Measurements from ENCODE around the gene HMGA1.
A peak's percentile ranks its signal among the peaks of the same experiment; 100 is the strongest.

Gene HMGA1, protein sequence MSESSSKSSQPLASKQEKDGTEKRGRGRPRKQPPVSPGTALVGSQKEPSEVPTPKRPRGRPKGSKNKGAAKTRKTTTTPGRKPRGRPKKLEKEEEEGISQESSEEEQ

DNA sequence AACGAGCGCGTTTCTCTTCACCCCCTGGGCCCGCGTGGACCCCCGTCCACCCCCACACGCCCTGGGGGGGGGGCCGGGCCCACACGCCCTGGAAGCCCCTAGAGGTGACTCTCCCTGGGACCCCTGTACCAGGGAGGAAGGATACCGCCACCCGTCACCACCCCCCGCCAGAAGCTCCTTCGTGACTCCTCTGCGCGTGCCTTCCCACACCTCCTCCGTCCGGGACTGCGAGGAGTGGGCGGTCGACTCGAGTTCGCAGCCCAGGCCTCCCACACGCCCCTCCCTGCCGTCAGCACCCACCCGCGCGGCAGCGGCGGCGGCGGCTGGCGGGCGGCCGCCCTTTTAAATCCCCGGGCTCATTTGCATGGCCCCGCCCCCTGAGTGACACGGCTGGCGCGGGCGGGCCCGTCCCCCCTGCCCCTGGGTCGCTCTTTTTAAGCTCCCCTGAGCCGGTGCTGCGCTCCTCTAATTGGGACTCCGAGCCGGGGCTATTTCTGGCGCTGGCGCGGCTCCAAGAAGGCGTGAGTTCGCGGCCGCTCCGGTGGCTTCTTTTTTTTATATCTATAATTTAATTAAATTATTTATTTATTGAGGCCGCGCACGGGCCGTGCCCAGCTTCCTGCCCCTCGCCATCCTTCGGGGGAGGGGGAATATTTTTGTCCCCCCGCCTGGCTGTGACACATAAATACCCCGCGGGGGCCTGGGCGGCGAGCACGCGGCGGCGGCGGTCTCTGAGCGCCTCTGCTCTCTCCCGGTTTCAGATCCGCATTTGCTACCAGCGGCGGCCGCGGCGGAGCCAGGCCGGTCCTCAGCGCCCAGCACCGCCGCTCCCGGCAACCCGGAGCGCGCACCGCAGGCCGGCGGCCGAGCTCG is at the start of gene HMGA1:
TSS of gene HMGA1 (plus strand) at position 431 of the 873 bp plus-strand sequence. CDS start 3,908 bp downstream, outside the sequence.
- peak within 1 kb of the TSS; percentile 72 for H3K4me3 ChIP-seq (ENCODE audit: low read depth, low read length)
- peak; percentile 96 for DNase-seq (ENCODE audit: low read depth)
- TF ChIP-seq, protein P1, sequence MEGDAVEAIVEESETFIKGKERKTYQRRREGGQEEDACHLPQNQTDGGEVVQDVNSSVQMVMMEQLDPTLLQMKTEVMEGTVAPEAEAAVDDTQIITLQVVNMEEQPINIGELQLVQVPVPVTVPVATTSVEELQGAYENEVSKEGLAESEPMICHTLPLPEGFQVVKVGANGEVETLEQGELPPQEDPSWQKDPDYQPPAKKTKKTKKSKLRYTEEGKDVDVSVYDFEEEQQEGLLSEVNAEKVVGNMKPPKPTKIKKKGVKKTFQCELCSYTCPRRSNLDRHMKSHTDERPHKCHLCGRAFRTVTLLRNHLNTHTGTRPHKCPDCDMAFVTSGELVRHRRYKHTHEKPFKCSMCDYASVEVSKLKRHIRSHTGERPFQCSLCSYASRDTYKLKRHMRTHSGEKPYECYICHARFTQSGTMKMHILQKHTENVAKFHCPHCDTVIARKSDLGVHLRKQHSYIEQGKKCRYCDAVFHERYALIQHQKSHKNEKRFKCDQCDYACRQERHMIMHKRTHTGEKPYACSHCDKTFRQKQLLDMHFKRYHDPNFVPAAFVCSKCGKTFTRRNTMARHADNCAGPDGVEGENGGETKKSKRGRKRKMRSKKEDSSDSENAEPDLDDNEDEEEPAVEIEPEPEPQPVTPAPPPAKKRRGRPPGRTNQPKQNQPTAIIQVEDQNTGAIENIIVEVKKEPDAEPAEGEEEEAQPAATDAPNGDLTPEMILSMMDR (IDR thresholded peaks at IDR 0.05; ENCODE audit: low read depth, low read length) = no peak
- TF ChIP-seq POLR2A (IDR thresholded peaks at IDR 0.05; ENCODE audit: extremely low read depth, insufficient read length) = peak; percentile 66
- peak; percentile 13; the same call in 1 of the 2 replicates for TF ChIP-seq MYC (IDR thresholded peaks at IDR 0.05; ENCODE audit: low read depth, low read length)
- TF ChIP-seq, protein P2, sequence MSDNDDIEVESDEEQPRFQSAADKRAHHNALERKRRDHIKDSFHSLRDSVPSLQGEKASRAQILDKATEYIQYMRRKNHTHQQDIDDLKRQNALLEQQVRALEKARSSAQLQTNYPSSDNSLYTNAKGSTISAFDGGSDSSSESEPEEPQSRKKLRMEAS (IDR thresholded peaks at IDR 0.05; ENCODE audit: low read depth, low read length) = no peak; the same call in 1 of the 2 replicates

DNA sequence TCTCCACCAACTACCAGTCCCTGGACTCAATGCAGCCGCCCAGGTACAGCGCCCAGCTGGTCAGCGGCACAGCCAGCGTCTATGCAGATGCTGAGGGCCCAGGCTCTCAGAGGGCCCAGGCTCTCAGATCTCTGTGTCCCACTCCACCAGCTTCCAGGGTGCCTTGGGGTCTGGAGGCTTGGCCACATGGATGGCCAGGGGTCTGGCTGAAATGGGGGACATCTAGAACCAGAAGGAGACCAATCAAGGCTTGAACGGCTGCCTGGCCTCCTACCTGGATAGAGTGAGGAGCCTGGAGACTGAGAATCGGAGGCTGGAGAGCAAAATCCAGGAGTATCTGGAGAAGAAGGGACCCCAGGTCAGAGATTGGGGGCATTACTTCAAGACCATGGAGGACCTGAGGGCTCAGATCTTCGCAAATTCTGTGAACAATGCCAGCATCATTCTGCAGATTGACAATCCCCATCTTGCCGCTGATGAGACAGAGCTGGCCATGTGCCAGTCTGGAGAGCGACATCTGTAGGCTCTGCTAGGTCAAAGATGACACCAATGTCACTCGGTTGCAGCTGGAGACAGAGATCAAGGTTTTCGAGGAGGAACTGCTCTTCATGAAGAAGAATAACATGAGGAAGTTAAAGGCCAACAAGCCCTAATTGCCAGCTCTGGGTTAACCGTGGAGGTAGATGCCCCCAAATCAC is 46.7 kb upstream of the HMGA1 start:
- H3K4me3 ChIP-seq (ENCODE audit: low read depth, low read length) = no peak overlapping the region
- TF ChIP-seq, protein P2 (IDR thresholded peaks at IDR 0.05; ENCODE audit: low read depth, low read length) = no peak
- TF ChIP-seq MYC (IDR thresholded peaks at IDR 0.05; ENCODE audit: low read depth, low read length) = no peak
- TF ChIP-seq, protein P1 (IDR thresholded peaks at IDR 0.05; ENCODE audit: low read depth, low read length) = peak; percentile 5
- peak; percentile 78 for DNase-seq (ENCODE audit: low read depth)

DNA sequence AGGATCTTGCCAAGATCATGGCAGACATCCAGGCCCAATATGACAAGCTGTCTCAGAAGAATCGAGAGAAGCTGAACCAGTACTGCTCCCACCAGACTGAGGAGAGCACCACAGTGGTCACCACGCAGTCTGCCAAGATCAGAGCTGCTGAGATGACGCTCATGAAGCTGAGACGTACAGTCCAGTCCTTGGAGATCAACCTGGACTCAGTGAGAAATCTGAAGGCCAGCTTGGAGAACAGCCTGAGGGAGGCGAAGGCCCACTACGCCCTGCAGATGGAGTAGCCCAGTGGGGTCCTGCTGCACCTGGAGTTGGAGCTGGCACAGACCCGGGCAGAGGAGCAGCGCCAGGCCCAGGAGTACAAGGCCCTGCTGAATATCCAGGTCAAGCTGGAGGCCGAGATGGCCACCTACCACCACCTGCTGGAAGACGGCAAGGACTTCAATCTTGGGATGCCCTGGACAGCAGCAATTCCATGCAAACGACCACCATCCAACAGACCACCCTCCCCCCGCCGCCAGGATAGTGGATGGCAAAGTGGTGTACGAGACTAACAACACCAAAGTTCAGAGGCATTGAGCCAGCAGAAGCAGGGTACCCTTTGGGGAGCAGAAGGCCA is 46.1 kb upstream of the HMGA1 start:
- no peak for DNase-seq (ENCODE audit: low read depth)
- TF ChIP-seq POLR2A (IDR thresholded peaks at IDR 0.05; ENCODE audit: extremely low read depth, insufficient read length) = no peak
- no peak for TF ChIP-seq MYC (IDR thresholded peaks at IDR 0.05; ENCODE audit: low read depth, low read length)
- TF ChIP-seq, protein P2 (IDR thresholded peaks at IDR 0.05; ENCODE audit: low read depth, low read length) = no peak
- TF ChIP-seq, protein P1 (IDR thresholded peaks at IDR 0.05; ENCODE audit: low read depth, low read length) = no peak
- H3K4me3 ChIP-seq (ENCODE audit: low read depth, low read length) = no peak overlapping the region

DNA sequence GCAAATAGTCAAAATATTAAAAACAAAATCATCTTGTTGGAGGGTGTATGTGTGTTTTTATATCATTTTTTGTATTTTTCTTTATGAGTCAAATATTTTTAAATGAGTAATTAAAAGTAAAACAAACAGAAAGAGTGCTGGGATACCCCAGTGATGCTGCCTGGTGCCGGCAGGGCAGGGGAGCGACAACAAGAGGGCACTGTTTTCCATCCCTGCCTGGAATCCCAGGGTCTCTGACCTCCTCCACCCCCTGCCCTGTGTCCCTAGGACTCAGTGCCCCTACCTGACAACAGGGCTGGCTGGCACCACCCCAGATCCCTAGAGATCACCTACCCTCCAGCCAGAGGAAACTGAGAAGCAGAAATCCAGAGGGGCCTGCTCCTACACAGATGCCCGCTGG is 41.9 kb upstream of the HMGA1 start:
- no peak overlapping the region for H3K4me3 ChIP-seq (ENCODE audit: low read depth, low read length)
- no peak for DNase-seq (ENCODE audit: low read depth)
- TF ChIP-seq, protein P1 (IDR thresholded peaks at IDR 0.05; ENCODE audit: low read depth, low read length) = peak; percentile 15
- no peak for TF ChIP-seq MYC (IDR thresholded peaks at IDR 0.05; ENCODE audit: low read depth, low read length)

DNA sequence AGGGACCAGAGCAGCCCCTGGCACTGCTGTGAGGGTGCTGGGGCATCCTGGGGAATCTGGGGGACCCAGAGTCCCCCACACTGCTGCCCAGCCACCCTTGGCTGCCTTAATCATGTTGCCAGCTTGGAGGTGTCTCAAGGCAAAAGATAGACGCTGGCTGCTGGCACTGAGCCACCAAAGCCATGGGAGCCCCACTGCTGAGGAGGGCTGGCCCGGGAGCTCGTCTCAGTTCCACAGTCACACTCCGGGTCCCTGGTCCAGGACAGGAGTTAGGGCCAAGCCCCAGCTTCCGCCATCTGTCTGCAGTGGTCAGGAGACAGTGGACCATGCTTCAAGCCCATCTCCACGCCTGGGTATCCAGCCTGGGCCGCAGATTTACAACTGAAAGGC is 41.0 kb upstream of the HMGA1 start:
- H3K4me3 ChIP-seq (ENCODE audit: low read depth, low read length) = no peak overlapping the region
- no peak for DNase-seq (ENCODE audit: low read depth)
- TF ChIP-seq, protein P1 (IDR thresholded peaks at IDR 0.05; ENCODE audit: low read depth, low read length) = no peak
- TF ChIP-seq, protein P2 (IDR thresholded peaks at IDR 0.05; ENCODE audit: low read depth, low read length) = no peak
- TF ChIP-seq MYC (IDR thresholded peaks at IDR 0.05; ENCODE audit: low read depth, low read length) = no peak
- TF ChIP-seq POLR2A (IDR thresholded peaks at IDR 0.05; ENCODE audit: extremely low read depth, insufficient read length) = no peak
